Measurements from ENCODE around the gene HK3.

The HK3 gene

GRCh38 chr5:176868731-176869130, 30.4 kb downstream of the HK3 start:
- DNase-seq (ENCODE audit: low read depth in 2 of 2) = no peak

- no peak for DNase-seq (ENCODE audit: low read depth in 2 of 2)
These were observed 31.0 kb downstream of the HK3 start for GRCh38 chr5:176868126-176868525.

GRCh38 chr5:176866707-176867310, 32.3 kb downstream of the HK3 start:
- DNase-seq (ENCODE audit: low read depth in 2 of 2) = no peak

GRCh38 chr5:176865964-176866363, 33.2 kb downstream of the HK3 start:
- DNase-seq (ENCODE audit: low read depth in 2 of 2) = no peak

- DNase-seq (ENCODE audit: low read depth in 2 of 2) = no peak
These were observed 34.4 kb downstream of the HK3 start for GRCh38 chr5:176864755-176865154.

- DNase-seq (ENCODE audit: low read depth in 2 of 2) = no peak
These were observed 35.4 kb downstream of the HK3 start for GRCh38 chr5:176863765-176864098.

GRCh38 chr5:176863041-176863764, 35.9 kb downstream of the HK3 start:
- DNase-seq (ENCODE audit: low read depth in 2 of 2) = no peak

- no peak for DNase-seq (ENCODE audit: low read depth in 2 of 2)
These were observed 36.7 kb downstream of the HK3 start for GRCh38 chr5:176862330-176862995.

- DNase-seq (ENCODE audit: low read depth in 2 of 2) = no peak
These were observed 37.9 kb downstream of the HK3 start for GRCh38 chr5:176861276-176861675.

GRCh38 chr5:176860381-176860780, 38.8 kb downstream of the HK3 start:
- no peak for DNase-seq (ENCODE audit: low read depth in 2 of 2)

GRCh38 chr5:176859916-176860315, 39.2 kb downstream of the HK3 start:
- DNase-seq (ENCODE audit: low read depth in 2 of 2) = no peak

- DNase-seq (ENCODE audit: low read depth in 2 of 2) = no peak
These were observed 41.3 kb downstream of the HK3 start for GRCh38 chr5:176857894-176858273.

GRCh38 chr5:176857216-176857893, 41.8 kb downstream of the HK3 start:
- no peak for DNase-seq (ENCODE audit: low read depth in 2 of 2)

- DNase-seq (ENCODE audit: low read depth in 2 of 2) = no peak
These were observed 42.4 kb downstream of the HK3 start for GRCh38 chr5:176856746-176857145.

- DNase-seq (ENCODE audit: low read depth in 2 of 2) = no peak
These were observed 43.5 kb downstream of the HK3 start for GRCh38 chr5:176855598-176855997.

GRCh38 chr5:176854164-176854563, 45.0 kb downstream of the HK3 start:
- DNase-seq (ENCODE audit: low read depth in 2 of 2) = no peak

- no peak for DNase-seq (ENCODE audit: low read depth in 2 of 2)
These were observed 45.9 kb downstream of the HK3 start for GRCh38 chr5:176853151-176853778.

- no peak for DNase-seq (ENCODE audit: low read depth in 2 of 2)
These were observed 47.1 kb downstream of the HK3 start for GRCh38 chr5:176851871-176852658.

- DNase-seq (ENCODE audit: low read depth in 2 of 2) = no peak
These were observed 47.8 kb downstream of the HK3 start for GRCh38 chr5:176851380-176851779.

GRCh38 chr5:176850371-176851245, 48.5 kb downstream of the HK3 start:
- DNase-seq (ENCODE audit: low read depth in 2 of 2) = no peak
